GM12892 (cell line): ENCODE measurements around the gene SUSD1.

ENCODE experiments used
- DNase-seq: peaks from one replicate; pipeline ENCODE4 v3.0.0; 2011; ENCODE audit not compliant: insufficient read length
- FAIRE-seq: peaks from 2 replicates; lab custom pipeline; 2011; peaks lifted over from hg19 to GRCh38; lab: Jason Lieb, UNC
- POLR2A ChIP-seq: IDR thresholded peaks from 2 replicates; pipeline ENCODE4 v1.6.1; 2011; ENCODE audit warnings: low read depth, low read length, control low read depth
- POLR2AphosphoS5 ChIP-seq: IDR thresholded peaks from 2 replicates; pipeline ENCODE4 v1.6.1; 2011; ENCODE audit warnings: low read depth, low read length, control low read depth
- TAF1 ChIP-seq: IDR thresholded peaks from 2 replicates; pipeline ENCODE4 v1.6.1; 2011; ENCODE audit warnings: low read depth, mild to moderate bottlenecking, control low read depth, low read length, borderline replicate concordance

The SUSD1 gene

DNA sequence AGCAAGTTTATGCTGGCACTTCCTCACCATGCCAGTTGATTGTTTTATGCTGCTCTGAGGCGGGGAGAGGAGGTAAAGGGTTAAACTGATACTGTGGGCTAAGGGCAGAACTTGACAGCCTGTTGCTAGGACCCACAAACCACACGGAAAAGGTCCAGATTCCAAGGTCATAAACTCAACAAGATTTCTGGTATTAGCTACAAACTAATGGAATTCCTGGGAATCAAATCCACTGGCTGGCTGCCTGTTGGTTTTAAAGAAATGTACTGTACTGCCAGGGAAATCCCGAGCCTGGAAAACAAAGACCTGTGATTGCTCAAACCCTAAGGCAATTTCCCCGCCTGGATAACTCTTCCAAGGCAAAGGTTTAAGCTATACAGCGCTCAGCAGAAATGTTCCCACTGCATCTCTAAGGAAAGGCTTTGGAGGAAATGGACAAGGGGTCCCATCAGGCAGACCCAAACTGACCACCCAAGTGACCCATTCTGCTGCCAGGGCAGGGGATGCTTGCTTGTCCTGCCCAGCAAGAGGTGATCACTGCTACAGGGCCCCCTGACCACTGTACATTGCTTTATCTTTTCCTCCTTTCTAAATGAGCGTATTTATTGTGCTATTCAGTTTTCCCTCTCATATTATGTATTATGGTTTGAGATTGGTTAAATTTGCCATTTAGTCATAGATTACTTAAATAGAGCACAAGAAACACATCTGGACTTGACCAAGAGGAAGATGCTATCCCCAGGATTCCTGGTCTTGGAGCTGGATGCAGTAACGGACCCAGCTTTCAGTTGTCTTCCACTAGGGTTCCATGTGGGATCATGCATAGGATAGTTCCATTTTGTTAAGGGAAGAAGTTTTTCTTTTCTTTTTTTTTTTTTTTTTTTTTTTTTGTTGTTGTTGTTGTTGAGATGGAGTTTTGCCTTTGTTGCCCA is 124.3 kb downstream of the SUSD1 start:
- FAIRE-seq (no peak), DNase-seq (no peak)
- TF ChIP-seq POLR2AphosphoS5 (no peak), TAF1 (no peak), POLR2A (no peak)

DNA sequence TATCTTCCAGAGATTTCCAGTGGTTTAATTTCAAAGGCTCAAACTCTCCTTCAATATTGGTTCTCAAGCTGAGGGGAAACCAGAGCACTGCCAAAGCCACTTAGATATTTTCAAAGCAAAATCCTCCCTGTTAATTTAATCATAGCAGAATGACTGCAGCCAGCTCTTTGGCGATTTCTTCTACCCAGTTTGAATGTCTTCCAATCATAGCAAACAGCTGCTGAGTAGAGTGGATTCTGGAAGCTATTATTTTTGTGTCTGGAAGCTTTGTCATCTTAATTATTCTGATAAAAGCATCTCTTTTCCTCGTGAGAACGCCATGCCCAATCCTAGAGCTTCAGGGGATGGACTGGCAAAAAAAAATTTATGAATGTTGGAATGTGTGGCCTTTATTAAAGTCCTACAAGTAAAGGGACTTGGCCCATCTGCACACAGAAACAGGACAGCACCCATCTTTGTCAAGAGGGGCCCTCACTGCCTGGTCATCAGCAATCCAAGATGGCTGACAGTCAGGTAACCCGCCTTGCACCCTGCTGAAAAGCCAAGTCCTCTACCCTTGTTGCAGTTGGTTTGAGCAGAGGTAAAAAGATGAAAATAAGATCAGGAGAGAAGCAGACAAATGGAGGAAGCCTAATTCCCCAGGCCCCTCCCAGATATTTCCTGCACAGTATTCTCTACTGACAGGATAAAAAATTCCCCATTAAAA is 125.1 kb downstream of the SUSD1 start:
- no peak for FAIRE-seq
- DNase-seq = no peak
- TF ChIP-seq TAF1 (no peak), POLR2A (no peak), POLR2AphosphoS5 (no peak)

DNA sequence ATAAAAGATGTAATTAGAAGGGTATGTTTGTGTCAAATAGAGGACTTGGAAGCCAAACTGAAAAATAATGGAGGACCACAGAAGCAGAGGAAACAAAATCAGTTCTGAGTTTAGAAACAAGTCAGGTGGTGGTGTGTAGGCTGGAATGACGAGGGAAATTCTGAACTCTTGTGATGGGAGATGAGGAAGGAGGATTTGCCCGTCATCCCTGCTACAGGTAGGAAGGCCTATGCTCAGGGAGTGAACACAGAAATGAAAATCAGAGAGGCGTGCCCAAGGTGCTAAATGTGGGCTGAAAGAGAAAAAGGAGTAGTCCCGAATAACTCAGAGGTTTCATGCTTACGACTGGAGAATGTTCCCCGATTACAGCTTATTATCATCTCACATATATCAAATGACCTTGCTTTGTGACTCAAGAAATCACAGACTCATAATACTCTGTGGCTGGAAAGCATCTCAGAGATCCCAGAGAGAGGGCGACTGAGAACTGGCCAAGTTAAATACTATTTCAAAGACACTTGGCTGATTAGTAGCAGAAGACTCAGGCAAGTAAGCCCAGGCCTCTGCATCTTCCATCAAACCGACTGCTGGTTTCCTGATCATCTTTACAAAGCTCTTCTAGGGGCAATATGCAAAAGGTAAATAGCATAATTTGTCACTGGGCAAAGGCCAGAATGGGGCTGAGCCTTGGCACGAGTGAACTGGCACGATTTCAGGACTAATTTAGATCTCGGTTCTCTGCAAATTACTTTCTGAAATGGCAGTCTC is 126.0 kb downstream of the SUSD1 start:
- FAIRE-seq (no peak), DNase-seq (no peak)
- TF ChIP-seq TAF1 (no peak), POLR2A (no peak), POLR2AphosphoS5 (no peak)

DNA sequence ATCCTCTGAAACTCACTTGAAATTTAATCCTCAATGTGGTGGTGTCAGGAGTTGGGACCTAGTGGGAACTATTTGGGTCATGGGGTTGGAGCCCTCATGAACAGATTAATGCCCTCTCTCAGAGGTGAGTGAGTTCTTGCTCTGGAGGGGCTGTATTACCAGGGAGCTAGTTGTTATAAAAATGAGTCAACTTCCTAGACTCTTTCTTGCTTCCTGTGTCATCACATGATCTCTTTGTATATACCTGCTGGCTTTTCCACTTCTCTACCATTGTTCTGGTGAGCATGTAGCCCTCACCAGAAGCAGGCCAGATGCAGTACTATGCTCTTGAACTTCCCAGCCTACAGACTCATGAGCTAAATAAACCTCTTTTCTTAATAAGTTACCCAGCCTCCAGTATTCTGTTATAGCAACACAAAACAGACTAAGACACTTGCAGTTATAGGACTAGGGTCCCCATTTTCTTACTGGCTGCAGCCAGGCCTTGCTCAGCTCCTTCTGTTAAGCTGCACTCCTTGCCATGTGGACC is 127.5 kb downstream of the SUSD1 start:
- FAIRE-seq (no peak), DNase-seq (no peak)
- TF ChIP-seq POLR2AphosphoS5 (no peak), POLR2A (no peak), TAF1 (no peak)

DNA sequence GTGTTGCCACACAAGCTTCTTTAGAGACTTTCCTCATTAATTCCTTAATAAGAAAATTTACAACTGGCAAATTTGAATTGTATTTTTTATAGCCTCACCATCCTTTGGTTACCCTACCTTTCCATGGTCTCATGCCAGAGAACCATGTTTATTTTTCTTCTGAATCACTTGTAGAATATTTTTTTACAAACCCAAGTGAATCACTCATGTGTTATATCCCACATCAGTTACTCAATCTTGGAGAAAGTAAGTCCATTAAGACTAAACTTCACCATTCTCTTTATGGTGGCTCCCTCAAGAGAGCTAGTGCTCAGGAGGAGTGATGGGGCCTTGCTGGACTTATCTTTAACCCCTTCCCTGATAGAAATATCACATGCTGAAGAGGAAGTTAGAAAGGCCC is 128.9 kb downstream of the SUSD1 start:
- no peak for TF ChIP-seq TAF1
- TF ChIP-seq POLR2AphosphoS5 = no peak
- no peak for TF ChIP-seq POLR2A
- DNase-seq (no peak), FAIRE-seq (no peak)

DNA sequence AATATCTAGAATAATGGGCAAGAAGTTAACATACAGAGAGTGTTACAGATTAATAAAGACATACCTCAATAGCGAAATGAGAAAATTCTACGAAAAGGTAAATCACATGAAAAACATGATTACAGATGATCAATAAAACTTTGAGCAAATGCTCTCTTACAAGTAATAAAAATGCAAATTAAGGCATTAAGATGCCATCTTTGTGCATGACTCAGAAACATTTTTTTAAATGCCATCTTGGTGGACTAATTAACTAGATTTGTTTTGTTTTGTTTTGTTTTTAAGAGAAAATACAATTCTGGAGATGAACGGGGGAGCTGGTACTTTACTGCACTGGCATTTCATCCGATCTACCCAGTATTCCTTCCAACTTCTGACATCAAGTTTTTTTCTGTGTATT is 130.2 kb downstream of the SUSD1 start:
- TF ChIP-seq POLR2A = no peak
- no peak for TF ChIP-seq TAF1
- TF ChIP-seq POLR2AphosphoS5 = no peak
- DNase-seq (no peak), FAIRE-seq (no peak)

DNA sequence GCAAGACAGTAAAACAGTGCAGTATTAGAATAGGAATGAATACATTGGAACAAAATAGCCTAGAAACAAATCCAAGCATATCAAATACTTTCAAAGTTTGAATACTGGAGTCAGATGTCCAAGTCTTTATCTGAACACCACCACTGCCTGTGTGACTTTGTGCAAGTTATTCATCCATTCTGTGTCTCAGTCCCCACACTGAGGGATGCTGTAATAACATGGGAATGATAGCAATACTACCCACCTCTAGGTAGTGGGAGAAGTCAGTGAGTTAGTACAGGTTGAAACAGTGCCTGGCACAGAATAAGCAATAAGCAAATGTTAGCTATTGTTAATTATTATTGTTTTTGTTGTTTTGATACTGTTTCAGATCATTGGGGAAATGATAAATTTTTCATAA is 130.9 kb downstream of the SUSD1 start:
- no peak for FAIRE-seq
- no peak for DNase-seq
- no peak for TF ChIP-seq POLR2A
- no peak for TF ChIP-seq POLR2AphosphoS5
- no peak for TF ChIP-seq TAF1

DNA sequence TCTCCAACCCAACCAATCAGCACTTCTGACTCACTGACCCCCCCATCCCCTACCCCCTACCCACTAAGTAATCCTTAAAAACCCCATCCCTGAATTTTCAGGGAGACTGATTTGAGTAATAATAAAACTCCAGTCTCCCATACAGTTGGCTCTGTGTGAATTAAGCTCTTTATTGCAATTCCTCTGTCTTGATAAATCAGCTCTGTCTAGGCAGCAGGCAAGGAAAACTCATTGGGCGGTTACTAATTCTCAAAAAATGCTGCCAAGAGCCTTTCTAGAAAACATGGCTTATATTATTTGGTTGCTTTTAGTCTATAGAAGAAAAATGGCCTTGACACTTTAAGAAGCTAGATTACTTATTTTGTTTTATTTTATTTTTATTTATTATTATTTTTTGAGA is 131.7 kb downstream of the SUSD1 start:
- no peak for FAIRE-seq
- DNase-seq = no peak
- no peak for TF ChIP-seq POLR2A
- TF ChIP-seq TAF1 = no peak
- TF ChIP-seq POLR2AphosphoS5 = no peak

DNA sequence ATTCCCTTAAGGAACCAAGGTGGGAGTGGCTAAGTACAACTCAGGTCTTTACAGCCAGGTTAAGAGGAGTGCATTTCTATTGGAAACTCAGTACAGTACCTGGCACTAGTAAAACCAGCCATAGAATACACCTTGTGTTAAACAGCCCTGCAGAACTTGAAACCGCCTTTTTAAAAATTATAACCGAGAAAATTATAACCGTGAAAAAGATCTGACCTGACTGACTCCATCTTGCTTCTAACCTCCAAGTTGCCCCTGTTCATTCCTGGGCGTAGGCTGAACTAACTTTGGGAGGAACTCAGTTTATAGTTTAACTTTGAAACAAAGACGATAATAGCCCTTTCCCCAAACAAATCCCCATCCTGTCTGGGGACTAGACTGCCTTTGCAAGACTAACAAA is 132.3 kb downstream of the SUSD1 start:
- FAIRE-seq (no peak), DNase-seq (no peak)
- TF ChIP-seq TAF1 (no peak), POLR2AphosphoS5 (no peak), POLR2A (no peak)

DNA sequence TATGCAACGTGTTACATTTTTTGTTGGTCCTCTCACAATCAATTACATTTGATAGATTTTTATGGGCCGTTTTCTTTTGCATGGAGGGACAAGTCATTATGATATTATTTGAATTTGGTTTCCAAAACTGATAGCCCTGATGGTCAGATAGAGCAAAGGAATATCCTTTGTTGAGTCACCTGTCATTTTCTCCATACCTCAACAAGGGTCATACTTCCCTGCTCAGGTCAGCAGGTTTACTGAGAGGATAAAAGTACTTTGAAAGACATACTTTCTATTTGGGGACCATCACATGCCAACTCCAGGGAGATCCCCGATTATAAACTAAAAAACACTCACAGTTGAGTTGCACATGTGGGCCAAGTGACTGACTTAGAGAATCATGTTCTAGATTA is 132.9 kb downstream of the SUSD1 start:
- DNase-seq (no peak), FAIRE-seq (no peak)
- TF ChIP-seq TAF1 (no peak), POLR2AphosphoS5 (no peak)

DNA sequence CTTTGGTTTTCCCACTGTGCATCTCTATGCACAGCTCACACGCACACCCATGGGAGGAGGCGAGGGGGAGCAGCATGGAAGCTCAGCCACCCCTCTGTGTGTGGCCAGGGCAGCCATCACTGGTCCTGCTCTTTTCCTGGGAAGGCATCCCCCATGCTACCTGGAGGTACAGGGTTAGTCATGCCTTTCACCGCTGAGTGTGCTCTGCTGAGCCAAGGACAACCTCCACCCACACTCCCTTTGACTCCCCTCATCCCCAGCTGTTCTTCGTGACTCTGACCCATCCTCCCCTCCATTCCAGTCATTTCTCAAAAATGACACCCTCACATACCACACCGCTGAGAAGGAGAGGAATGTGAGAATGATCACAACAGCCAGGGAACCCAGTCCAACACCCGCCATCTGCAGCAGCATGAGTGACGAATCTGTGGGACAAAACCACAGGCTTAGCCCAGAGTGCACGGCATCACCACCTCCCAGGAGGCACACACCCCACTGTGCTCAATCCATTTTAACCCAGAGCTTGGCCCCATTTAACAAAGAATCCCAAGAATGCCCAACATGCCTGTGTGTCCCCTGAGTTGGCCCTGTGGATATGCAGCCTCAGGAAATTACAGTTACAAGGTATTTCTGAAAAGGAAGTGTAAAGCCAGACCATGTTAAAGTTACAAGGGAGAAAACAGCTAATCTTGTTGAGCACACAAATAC is 133.4 kb downstream of the SUSD1 start:
- DNase-seq (no peak), FAIRE-seq (no peak)
- no peak for TF ChIP-seq POLR2AphosphoS5
- no peak for TF ChIP-seq POLR2A
- TF ChIP-seq TAF1 = no peak
